Smooth muscle cell (in vitro differentiated cells): ENCODE data around the gene TMC4. TPM values are rescaled to one million over a fixed set of nuclear protein-coding genes. Genes with fewer than 3 reads are reported as not detected.
"Not testable (repeated sequence)": the region's sequence is repeated elsewhere in the genome, so short reads cannot be mapped to it uniquely, and the experiment has no call there.

Experiments
- DNase-seq: peaks from one replicate; lab custom pipeline; 2025; ENCODE audit not compliant: unreplicated experiment; lab: John Stamatoyannopoulos, UW
- H2AFZ ChIP-seq: fragments of 200-600 bp; sonication (generic); 2 replicates; pipeline ENCODE4 v1.6.0; 2016; ENCODE audit warnings: antibody characterized with exemption, low read depth, mild to moderate bottlenecking
- H3F3A ChIP-seq: fragments of 200-600 bp; sonication (generic); 2 replicates; pipeline ENCODE4 v1.6.0; 2017; ENCODE audit warnings: antibody characterized with exemption, low read depth
- H3K27ac ChIP-seq: fragments of 200-600 bp; sonication (generic); 2 replicates; pipeline ENCODE4 v1.5.1; 2016; ENCODE audit warnings: low read depth, mild to moderate bottlenecking
- H3K27me3 ChIP-seq: fragments of 200-600 bp; sonication (generic); 2 replicates; pipeline ENCODE4 v1.6.1; 2016; ENCODE audit warnings: low read depth, mild to moderate bottlenecking
- H3K36me3 ChIP-seq: fragments of 200-600 bp; sonication (generic); 2 replicates; pipeline ENCODE4 v1.5.1; 2016; ENCODE audit warnings: low read depth
- H3K4me1 ChIP-seq: fragments of 200-600 bp; sonication (generic); 2 replicates; pipeline ENCODE4 v1.5.1; 2016; ENCODE audit warnings: low read depth
- H3K4me2 ChIP-seq: fragments of 200-600 bp; sonication (generic); 2 replicates; pipeline ENCODE4 v1.6.0; 2016; ENCODE audit warnings: mild to moderate bottlenecking
- H3K4me3 ChIP-seq: fragments of 200-600 bp; sonication (generic); 2 replicates; pipeline ENCODE4 v1.5.1; 2016; ENCODE audit warnings: mild to moderate bottlenecking
- H3K79me2 ChIP-seq: fragments of 200-600 bp; sonication (generic); 2 replicates; pipeline ENCODE4 v1.6.0; 2016; ENCODE audit warnings: low read depth, mild to moderate bottlenecking
- H3K9ac ChIP-seq: fragments of 200-600 bp; sonication (generic); 2 replicates; pipeline ENCODE4 v1.6.0; 2016; ENCODE audit warnings: low read depth
- H3K9me3 ChIP-seq: fragments of 200-600 bp; sonication (generic); replicated peaks from 2 replicates; pipeline ENCODE4 v1.5.1; 2016; ENCODE audit warnings: low read depth
- H4K20me1 ChIP-seq: fragments of 200-600 bp; sonication (generic); 2 replicates; pipeline ENCODE4 v1.6.0; 2016; ENCODE audit warnings: low read depth
- CTCF ChIP-seq: fragments of 200-600 bp; sonication (generic); IDR thresholded peaks from 2 replicates; pipeline ENCODE4 v1.5.1; 2017; ENCODE audit warnings: borderline replicate concordance, mild to moderate bottlenecking, antibody characterized with exemption; ENCODE audit not compliant: insufficient read depth, poor library complexity, severe bottlenecking
- WGBS: methylation state at CpG from one replicate; pipeline ENCODE4 v1.1.7; 2016; ENCODE audit warnings: low lambda C conversion rate; 5-methylcytosine and 5-hydroxymethylcytosine counted together
- polyA plus RNA-seq: library from polyadenylated mRNA; unstranded; fragments of >200 nt; fragmentation: Nextera tagmentation; extraction: Ambion mirVana; gene quantifications from 2 replicates; pipeline ENCODE4 v1.2.1, GENCODE V29; 2016
- total RNA-seq: library from RNA; depleted of rRNA; stranded (reverse); fragments of >200 nt; gene quantifications from 2 replicates; pipeline ENCODE4 v1.2.3, GENCODE V29; 2014

TMC4 gene
- total and polyA plus RNA-seq, 2 experiments from 2014 or later = 5.9 to 6.7 TPM

GRCh38 chr19:54218259-54218658, 45.3 kb upstream of the TMC4 start:
- Histone ChIP-seq H3K9me3 (no peaks in the 10 kb centered on the region), H4K20me1 (peaks cover 21% of the 10 kb centered on the region), H3F3A (no peaks in the 10 kb centered on the region), H3K4me3 (no peak overlapping the region), H3K4me1 (no peaks in the 10 kb centered on the region), H3K27me3 (no peaks in the 10 kb centered on the region), H3K36me3 (no peaks in the 10 kb centered on the region), H3K27ac (no peak overlapping the region), H2AFZ (no peak overlapping the region), H3K4me2 (no peak overlapping the region), H3K79me2 (no peaks in the 10 kb centered on the region), H3K9ac (no peak overlapping the region)
- DNase-seq = no peak
- no peak for TF ChIP-seq CTCF
- WGBS = 89% methylated on average over 8 of the region's 8 CpGs

- not testable (repeated sequence) for H3K9ac ChIP-seq, H3K79me2 ChIP-seq, H3K27me3 ChIP-seq, H3K9me3 ChIP-seq, H3K4me1 ChIP-seq, DNase-seq, H3K27ac ChIP-seq, H2AFZ ChIP-seq, H3K4me3 ChIP-seq, H3F3A ChIP-seq, H3K4me2 ChIP-seq, H3K36me3 ChIP-seq
- WGBS = 78% methylated on average over 18 of the region's 20 CpGs
- H4K20me1 ChIP-seq = peaks cover 27% of the 10 kb centered on the region
Measured at GRCh38 chr19:54217517-54218247, 44.7 kb upstream of the TMC4 start.

- H3K27ac ChIP-seq = no peak overlapping the region
- no peaks in the 10 kb centered on the region for H3K9me3 ChIP-seq
- no peak for DNase-seq
- H2AFZ ChIP-seq = no peak overlapping the region
- no peaks in the 10 kb centered on the region for H3F3A ChIP-seq
- H3K4me3 ChIP-seq = no peak overlapping the region
- H3K36me3 ChIP-seq = no peaks in the 10 kb centered on the region
- H3K27me3 ChIP-seq = no peaks in the 10 kb centered on the region
- no peak for TF ChIP-seq CTCF
- H3K9ac ChIP-seq = no peak overlapping the region
- 92% methylated on average over 8 of the region's 9 CpGs for WGBS
- no peaks in the 10 kb centered on the region for H3K4me1 ChIP-seq
- peaks cover 35% of the 10 kb centered on the region for H4K20me1 ChIP-seq
- no peak overlapping the region for H3K4me2 ChIP-seq
- H3K79me2 ChIP-seq = peaks cover 4% of the 10 kb centered on the region
Measured at GRCh38 chr19:54216869-54217268, 43.9 kb upstream of the TMC4 start.

- 98% methylated on average over 10 of the region's 19 CpGs for WGBS
- Histone ChIP-seq H4K20me1 (peaks cover 57% of the 10 kb centered on the region), H3F3A (peaks cover 11% of the 10 kb centered on the region)
- not testable (repeated sequence) for H2AFZ ChIP-seq, H3K36me3 ChIP-seq, DNase-seq, H3K9ac ChIP-seq, H3K4me1 ChIP-seq, H3K4me3 ChIP-seq, H3K27me3 ChIP-seq, H3K27ac ChIP-seq, H3K4me2 ChIP-seq, H3K9me3 ChIP-seq, H3K79me2 ChIP-seq
Measured at GRCh38 chr19:54214734-54215133, 41.8 kb upstream of the TMC4 start.

- not testable (repeated sequence) for DNase-seq, H3K9ac ChIP-seq, H3K36me3 ChIP-seq, H3K79me2 ChIP-seq, H2AFZ ChIP-seq, H3K4me1 ChIP-seq, H3K27me3 ChIP-seq, H3K4me2 ChIP-seq, H3K9me3 ChIP-seq, H3K27ac ChIP-seq, H3K4me3 ChIP-seq
- 75% methylated on average over 5 of the region's 5 CpGs for WGBS
- Histone ChIP-seq H4K20me1 (peaks cover 62% of the 10 kb centered on the region), H3F3A (peaks cover 16% of the 10 kb centered on the region)
Measured at GRCh38 chr19:54214217-54214616, 41.3 kb upstream of the TMC4 start.
